ENCODE measurements around the gene SYK.
A peak's percentile ranks its signal among the peaks of the same experiment; 100 is the strongest.
"Not testable (repeated sequence)": the region's sequence is repeated elsewhere in the genome, so short reads cannot be mapped to it uniquely, and the experiment has no call there.

Gene SYK

GRCh38 chr9:90795871-90796317 lies 5.7 kb upstream of the SYK start:
- DNase-seq (ENCODE audit: low read depth in 2 of 2) = no peak

DNA sequence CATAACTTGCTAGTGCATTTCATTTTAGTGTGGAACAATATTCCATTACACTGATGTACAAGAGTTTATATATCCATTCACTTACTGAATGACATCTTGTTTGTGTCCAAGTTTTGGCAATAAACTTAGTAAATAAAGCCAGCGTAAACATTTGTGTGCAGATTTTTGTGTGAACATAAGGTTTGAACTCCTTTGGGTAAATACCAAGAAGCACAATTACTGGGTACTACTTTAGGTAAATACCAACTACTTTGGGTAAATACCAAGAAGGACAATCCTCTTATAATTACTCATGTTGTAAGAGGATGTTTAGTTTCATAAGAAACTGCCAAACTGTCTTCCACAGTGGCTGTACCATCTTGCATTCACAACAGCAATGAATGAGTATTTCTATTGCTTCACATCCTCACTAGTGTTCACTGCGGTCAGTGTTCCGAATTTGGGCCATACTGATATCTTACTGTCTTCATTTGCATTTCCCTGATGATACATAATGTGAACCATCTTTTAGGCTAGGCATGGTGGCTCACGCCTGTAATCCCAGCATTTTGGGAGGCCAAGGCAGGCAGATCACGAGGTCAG lies 2.3 kb upstream of the SYK start:
- DNase-seq (ENCODE audit: low read depth in 2 of 2) = no peak

- no peak for DNase-seq (ENCODE audit: low read depth in 2 of 2)
Measured at GRCh38 chr9:90801973-90802322, 329 bp downstream of the SYK start.

GRCh38 chr9:90802386-90802985 lies 867 bp downstream of the SYK start:
- DNase-seq (ENCODE audit: low read depth in 2 of 2) = no peak

GRCh38 chr9:90803860-90804593 lies 2.4 kb downstream of the SYK start:
- no peak for DNase-seq (ENCODE audit: low read depth in 2 of 2)

GRCh38 chr9:90805006-90805996 lies 3.7 kb downstream of the SYK start:
- DNase-seq (ENCODE audit: low read depth in 2 of 2) = no peak

GRCh38 chr9:90807006-90807405 lies 5.4 kb downstream of the SYK start:
- DNase-seq (ENCODE audit: low read depth in 2 of 2) = no peak

GRCh38 chr9:90808398-90808797 lies 6.8 kb downstream of the SYK start:
- no peak for DNase-seq (ENCODE audit: low read depth in 2 of 2)

DNA sequence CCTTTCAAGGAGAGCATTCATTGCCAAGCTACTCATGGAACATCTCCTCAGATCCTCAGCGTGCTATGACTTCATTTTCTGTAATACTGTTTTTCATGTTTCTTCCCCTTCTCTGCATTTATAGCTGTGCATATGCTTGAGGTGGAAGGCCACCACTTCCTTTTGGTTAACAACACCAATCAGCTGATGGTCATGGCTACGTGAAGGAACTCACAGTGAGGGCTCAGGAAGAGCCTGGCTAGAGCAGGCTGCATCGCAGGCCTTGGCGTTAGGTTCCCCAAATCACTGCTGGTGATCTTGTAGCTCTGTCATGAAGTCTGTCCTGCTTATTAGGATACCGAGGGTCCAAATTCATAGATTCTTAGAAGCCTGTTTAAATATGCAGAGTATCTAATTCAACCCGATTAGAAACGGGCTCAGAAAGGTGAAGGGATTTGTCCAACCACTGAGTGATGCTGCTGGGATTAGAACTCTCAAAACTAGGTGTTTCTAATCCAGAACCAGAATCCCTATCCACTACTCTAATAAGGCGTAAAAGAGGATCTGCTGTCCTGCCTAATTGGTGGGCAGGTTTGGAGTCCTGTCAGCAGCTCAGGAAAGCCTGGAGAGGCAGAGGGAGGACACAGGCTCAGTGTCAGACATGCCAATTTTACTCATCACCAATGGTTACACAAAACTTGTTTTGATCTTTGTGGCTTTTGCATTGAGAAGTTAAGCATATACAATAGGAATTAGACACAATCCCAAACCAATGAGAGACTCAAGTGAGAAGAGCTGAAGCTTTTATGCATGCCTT lies 7.5 kb downstream of the SYK start:
- DNase-seq (ENCODE audit: low read depth in 2 of 2) = no peak

DNA sequence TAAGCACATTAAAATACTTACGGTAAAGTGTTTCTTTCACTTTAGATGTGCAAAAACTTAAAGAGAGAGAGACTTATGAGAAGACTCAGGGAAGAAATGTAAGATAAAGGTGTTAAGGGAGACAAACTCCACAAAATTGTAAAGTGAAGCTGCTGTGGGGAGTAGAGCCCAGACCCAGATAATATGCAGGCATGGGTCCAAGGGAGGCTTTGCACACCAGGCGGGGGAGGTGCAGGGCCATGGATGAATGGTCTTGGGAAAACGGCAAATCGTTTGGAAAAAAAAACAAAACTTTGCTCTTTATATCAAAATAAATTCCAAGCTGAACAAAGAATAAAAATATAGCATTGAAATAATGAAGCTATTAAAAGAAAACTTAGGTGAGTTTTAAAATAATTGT lies 9.1 kb downstream of the SYK start:
- no peak for DNase-seq (ENCODE audit: low read depth in 2 of 2)

DNA sequence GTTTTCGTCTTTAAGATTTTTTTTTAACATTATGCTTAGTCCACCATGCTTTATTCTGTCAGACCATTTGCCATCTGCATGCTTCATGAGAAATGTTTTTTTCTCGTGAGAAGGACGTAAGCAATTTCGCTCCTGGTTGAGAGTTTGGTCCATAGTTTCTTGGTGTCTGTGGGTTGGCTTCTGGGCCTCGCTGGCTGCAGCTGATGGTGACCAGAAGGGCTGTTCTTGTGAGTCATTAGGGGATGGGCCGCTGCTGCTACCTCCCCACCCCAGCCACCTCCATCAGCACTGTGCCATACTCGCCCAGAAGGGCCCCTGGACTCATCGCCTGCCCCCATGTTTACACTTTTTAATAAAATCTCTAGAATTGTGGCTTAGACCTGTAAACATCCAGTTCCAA lies 11.4 kb downstream of the SYK start:
- DNase-seq (ENCODE audit: low read depth in 2 of 2) = no peak

GRCh38 chr9:90813523-90813922 lies 11.9 kb downstream of the SYK start:
- DNase-seq (ENCODE audit: low read depth in 2 of 2) = no peak

- no peak for DNase-seq (ENCODE audit: low read depth in 2 of 2)
Measured at GRCh38 chr9:90814355-90814754, 12.7 kb downstream of the SYK start.

DNA sequence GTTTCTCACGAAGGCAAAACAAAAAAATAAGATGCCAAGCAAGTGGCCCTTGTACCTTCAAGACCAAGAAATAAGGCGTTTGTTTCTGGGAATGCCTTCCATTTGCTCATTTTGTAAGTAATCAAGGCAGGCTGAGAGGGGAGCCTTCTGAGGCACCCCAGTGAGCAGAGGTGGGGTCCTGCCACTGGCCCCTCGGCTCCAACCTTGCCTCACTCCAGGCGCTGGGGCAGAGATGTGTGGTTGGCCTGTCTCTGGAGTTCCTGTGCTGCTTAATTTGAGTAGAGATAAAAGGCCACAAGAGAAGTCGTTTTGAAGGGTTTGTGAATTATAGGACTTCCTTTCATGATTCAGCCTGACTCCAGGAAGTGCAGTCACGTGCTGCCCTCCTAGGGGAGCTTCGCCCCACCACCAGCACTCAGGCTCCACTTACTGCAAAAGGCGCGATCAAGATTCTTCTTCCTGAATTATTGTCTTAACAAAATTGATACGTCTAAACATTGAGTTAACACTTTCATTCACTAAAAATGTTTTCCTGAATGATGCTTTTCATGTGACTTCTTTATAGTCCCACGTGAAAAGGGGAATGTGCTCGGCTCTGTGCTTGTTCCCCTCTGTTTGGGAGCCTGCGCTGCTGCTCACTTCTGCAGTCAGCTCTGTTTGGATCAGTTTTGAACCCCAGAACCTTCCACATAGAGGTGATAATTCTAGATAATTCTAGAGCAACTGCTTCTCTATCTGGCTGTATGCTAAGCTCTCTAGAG lies 13.7 kb downstream of the SYK start:
- peak in 1 of 2 donors; percentile 12 for DNase-seq (ENCODE audit: low read depth in 2 of 2)

DNA sequence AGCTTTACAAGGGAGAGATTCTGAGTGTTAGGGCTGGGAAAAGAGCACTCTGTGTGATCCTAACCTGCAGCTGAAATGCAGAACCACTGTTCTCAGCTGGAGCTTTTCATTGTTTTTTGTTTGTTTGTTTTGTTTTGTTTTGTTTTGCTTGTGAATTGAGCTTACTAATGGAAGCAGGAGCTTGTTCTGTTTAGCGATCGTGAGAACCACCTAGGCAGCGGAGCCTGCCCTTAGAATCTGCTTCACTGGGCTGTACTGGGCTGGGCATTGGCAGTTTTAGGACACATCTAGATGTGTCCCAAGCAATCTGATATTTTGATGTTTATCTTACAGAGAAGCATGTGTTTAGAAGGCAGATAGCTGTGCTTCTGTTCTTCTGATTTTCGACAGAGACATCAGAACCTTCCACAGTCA lies 14.3 kb downstream of the SYK start:
- DNase-seq (ENCODE audit: low read depth in 2 of 2) = no peak

- no peak for DNase-seq (ENCODE audit: low read depth in 2 of 2)
Measured at GRCh38 chr9:90816690-90817089, 15.1 kb downstream of the SYK start.

GRCh38 chr9:90818279-90818678 lies 16.7 kb downstream of the SYK start:
- no peak for DNase-seq (ENCODE audit: low read depth in 2 of 2)

DNA sequence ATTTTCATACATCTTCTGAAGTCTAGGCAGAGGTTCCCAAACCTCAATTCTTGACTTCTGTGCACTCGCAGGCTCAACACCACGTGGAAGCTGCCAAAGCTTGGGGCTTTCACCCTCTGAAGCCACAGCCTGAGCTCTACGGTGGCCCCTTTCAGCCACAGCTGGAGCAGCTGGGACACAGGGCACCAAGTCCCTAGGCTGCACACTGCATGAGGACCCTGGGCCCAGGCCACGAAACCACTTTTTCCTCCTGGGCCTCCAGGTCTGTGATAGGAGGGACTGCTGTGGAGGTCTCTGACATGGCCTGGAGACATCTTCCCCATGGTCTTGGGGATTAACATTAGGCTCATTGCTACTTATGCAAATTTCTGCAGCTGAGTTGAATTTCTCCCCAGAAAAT lies 18.8 kb downstream of the SYK start:
- DNase-seq (ENCODE audit: low read depth in 2 of 2) = not testable (repeated sequence)

DNA sequence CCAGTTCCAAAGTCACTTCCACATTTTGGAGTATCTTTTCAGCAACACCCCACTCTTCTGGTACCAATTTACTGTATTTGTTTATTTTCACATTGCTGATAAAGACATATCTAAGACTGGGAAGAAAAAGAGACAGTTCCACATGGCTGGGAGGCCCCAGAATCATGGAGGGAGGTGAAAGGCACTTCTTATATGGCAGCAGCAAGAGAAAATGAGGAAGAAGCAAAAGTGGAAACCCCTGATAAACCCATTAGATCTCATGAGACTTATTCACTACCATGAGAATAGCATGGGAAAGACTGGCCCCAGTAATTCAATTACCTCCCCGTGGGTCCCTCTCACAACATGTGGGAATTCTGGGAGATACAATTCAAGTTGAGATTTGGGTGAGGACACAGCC lies 19.6 kb downstream of the SYK start:
- not testable (repeated sequence) for DNase-seq (ENCODE audit: low read depth in 2 of 2)

GRCh38 chr9:90821697-90822096 lies 20.1 kb downstream of the SYK start:
- DNase-seq (ENCODE audit: low read depth in 2 of 2) = no peak

DNA sequence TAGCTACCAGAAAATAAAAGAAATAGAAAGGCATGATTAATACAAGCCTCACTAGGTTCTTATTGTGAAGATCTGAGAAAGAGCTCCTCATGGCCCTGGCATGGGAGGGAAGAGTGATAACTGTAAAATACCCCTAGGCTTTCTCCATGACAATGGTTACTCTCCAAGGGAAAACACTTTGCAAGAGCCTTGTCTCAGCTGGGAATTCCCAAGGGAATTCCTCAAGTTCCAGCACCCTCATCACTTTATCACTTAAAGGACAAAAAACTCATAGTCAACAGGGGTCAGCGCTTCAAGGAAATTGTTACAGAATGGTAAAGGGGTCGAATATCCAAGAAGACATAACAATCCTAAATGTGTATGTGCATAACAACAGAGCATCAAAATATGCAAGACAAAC lies 21.2 kb downstream of the SYK start:
- no peak for DNase-seq (ENCODE audit: low read depth in 2 of 2)

All from stimulated activated CD8-positive, alpha-beta memory T cell treated with anti-CD3 and anti-CD28 coated beads, Interleukin-7, amount 100 ng/mL, for 1 hour (primary cell).